ENCODE data around the gene MORF4L1.
A peak's percentile ranks its signal among the peaks of the same experiment; 100 is the strongest.

GRCh38 chr15:78873793-78874765 lies 1.4 kb downstream of the MORF4L1 start:
- peak in 1 of 2 donors; percentile 23 for TF ChIP-seq CTCF (conservative IDR thresholded peaks at IDR 0.05 in 1 of 2, IDR thresholded peaks at IDR 0.05 in 1 of 2; ENCODE audit: extremely low read depth in 1 of 2, insufficient read depth in 1 of 2, low read depth in 1 of 2, low read length in 2 of 2)
- TF ChIP-seq EZH2 (IDR thresholded peaks at IDR 0.05; ENCODE audit: borderline replicate concordance, low read length): no peak

Data from mammary epithelial cell (primary cell).